Endothelial cell of umbilical vein (primary cell): ENCODE measurements around the gene XIRP2. TPM values are rescaled to one million over a fixed set of nuclear protein-coding genes. Genes with fewer than 3 reads are reported as not detected.

Source experiments
- BruUV-seq: library from RNA; stranded (reverse); fragments of 400-500 nt; replicated peaks from 2 replicates; lab custom pipeline; 2021; lab: Mats Ljungman, UMichigan
- CTCF ChIA-PET: fragments of 300-600, 350-600 bp; sonication (Branson Sonifier 250); formaldehyde crosslinking; loops from one replicate; lab custom pipeline; 2021; ENCODE audit warnings: antibody characterized with exemption, inconsistent platforms; lab: Charles Lee
- POLR2A ChIA-PET: fragments of 300-600, 350-600 bp; sonication (Branson Sonifier 250); formaldehyde crosslinking; loops from one replicate; lab custom pipeline; 2021; ENCODE audit warnings: antibody characterized with exemption, inconsistent platforms; lab: Charles Lee
- DNase-seq: peaks from one replicate; pipeline ENCODE4 v3.0.0-alpha.2; 2011; ENCODE audit warnings: low read depth, low spot score
- FAIRE-seq: peaks from 2 replicates; lab custom pipeline; 2011; peaks lifted over from hg19 to GRCh38; lab: Jason Lieb, UNC
- H2AFZ ChIP-seq: 2 replicates; pipeline ENCODE4 v1.6.0; 2012; ENCODE audit warnings: low read depth, low read length, control low read depth, inconsistent platforms
- H3K27ac ChIP-seq: 2 replicates; pipeline ENCODE4 v1.5.1; 2011; ENCODE audit warnings: low read depth, mild to moderate bottlenecking, control low read depth, low read length, moderate library complexity; ENCODE audit not compliant: insufficient read depth
- H3K27me3 ChIP-seq, 2 experiments: 2 replicates each; pipeline versions ENCODE4 v1.6.0 to v1.6.1; 2011; ENCODE audit warnings: low read length in 2 of 2, mixed read lengths in 1 of 2; ENCODE audit not compliant: control insufficient read depth in 2 of 2, insufficient read depth in 2 of 2
- H3K36me3 ChIP-seq, 2 experiments: 2 replicates in 1 of 2; 3 replicates in 1 of 2; pipeline ENCODE4 v1.5.1; 2011; ENCODE audit warnings: low read length in 2 of 2, mild to moderate bottlenecking in 1 of 2, moderate library complexity in 1 of 2; ENCODE audit not compliant: control insufficient read depth in 2 of 2, insufficient read depth in 2 of 2; ENCODE audit errors: extremely low read depth in 1 of 2
- H3K4me1 ChIP-seq: 3 replicates; pipeline ENCODE4 v1.5.1; 2011; ENCODE audit warnings: mild to moderate bottlenecking, low read length; ENCODE audit not compliant: control insufficient read depth, insufficient read depth; ENCODE audit errors: extremely low read depth
- H3K4me2 ChIP-seq: 2 replicates; pipeline ENCODE4 v1.6.1; 2011; ENCODE audit warnings: low read length, control low read depth, mixed read lengths; ENCODE audit not compliant: insufficient read depth
- H3K4me3 ChIP-seq, 3 experiments: fragments of 200-600 bp in 1 of 3; sonication (generic), shearing (Covaris generic) in 1 of 3; replicated peaks in 1 of 3; 2 replicates each; pipeline ENCODE4 v1.5.1; 2011 to 2016; ENCODE audit warnings: control low read depth in 3 of 3, low read length in 3 of 3, mild to moderate bottlenecking in 2 of 3, inconsistent platforms in 1 of 3, low read depth in 1 of 3, moderate library complexity in 1 of 3; ENCODE audit not compliant: insufficient read depth in 1 of 3
- H3K79me2 ChIP-seq: 2 replicates; pipeline ENCODE4 v1.6.0; 2012; ENCODE audit warnings: low read length, inconsistent platforms; ENCODE audit not compliant: control insufficient read depth, insufficient read depth
- H3K9ac ChIP-seq: replicated peaks from 2 replicates; pipeline ENCODE3; 2011; ENCODE audit warnings: low read length, control low read depth; ENCODE audit not compliant: insufficient read depth; ENCODE audit errors: extremely low read depth
- H3K9me1 ChIP-seq: replicated peaks from 3 replicates; pipeline ENCODE4 v1.6.0; 2011; ENCODE audit warnings: mild to moderate bottlenecking, low read length; ENCODE audit not compliant: control insufficient read depth, insufficient read depth; ENCODE audit errors: extremely low read depth
- H3K9me3 ChIP-seq: replicated peaks from 2 replicates; pipeline ENCODE4 v1.5.1; 2012; ENCODE audit warnings: low read length, inconsistent platforms; ENCODE audit not compliant: control insufficient read depth, insufficient read depth
- H4K20me1 ChIP-seq: replicated peaks from 2 replicates; pipeline ENCODE3; 2011; ENCODE audit warnings: mild to moderate bottlenecking, low read length; ENCODE audit not compliant: control insufficient read depth, insufficient read depth; ENCODE audit errors: extremely low read depth
- CTCF ChIP-seq, 2 donors: IDR thresholded peaks; 1 replicate in 1 of 2; 2 replicates in 1 of 2; pipeline ENCODE4 v1.5.1; 2011; ENCODE audit warnings: low read length in 2 of 2, mild to moderate bottlenecking in 2 of 2, moderate library complexity in 2 of 2, control low read depth in 1 of 2, inconsistent platforms in 1 of 2, low read depth in 1 of 2; ENCODE audit not compliant: insufficient read depth in 1 of 2; ENCODE audit errors: extremely low read depth in 1 of 2
- EZH2 ChIP-seq: IDR thresholded peaks from 2 replicates; pipeline ENCODE4 v1.6.1; 2012; ENCODE audit warnings: borderline replicate concordance, low read depth, mild to moderate bottlenecking, moderate library complexity, low read length, inconsistent platforms; ENCODE audit not compliant: severe bottlenecking
- FOS ChIP-seq: IDR thresholded peaks from 2 replicates; pipeline ENCODE4 v1.6.1; 2011; ENCODE audit warnings: mild to moderate bottlenecking, low read length, moderate library complexity, borderline replicate concordance; ENCODE audit not compliant: insufficient read depth
- GATA2 ChIP-seq: IDR thresholded peaks from 2 replicates; pipeline ENCODE4 v1.7.0; 2011; ENCODE audit warnings: low read depth, mild to moderate bottlenecking, moderate library complexity, mixed read lengths, low read length; ENCODE audit not compliant: insufficient read length, insufficient read depth
- JUN ChIP-seq: IDR thresholded peaks from 2 replicates; pipeline ENCODE4 v1.6.1; 2011; ENCODE audit warnings: borderline replicate concordance, low read depth; ENCODE audit not compliant: insufficient read length, insufficient read depth
- MAX ChIP-seq: IDR thresholded peaks from 2 replicates; pipeline ENCODE4 v1.6.1; 2011; ENCODE audit not compliant: insufficient read depth, insufficient read length
- MYC ChIP-seq: IDR thresholded peaks from one replicate; pipeline ENCODE4 v1.6.1; 2011; ENCODE audit warnings: mild to moderate bottlenecking, low read depth, low read length
- POLR2A ChIP-seq: IDR thresholded peaks from 2 replicates; pipeline ENCODE4 v1.6.1; 2012; ENCODE audit warnings: low read depth, mild to moderate bottlenecking, control low read depth, low read length
- POLR2AphosphoS5 ChIP-seq: IDR thresholded peaks from 2 replicates; pipeline ENCODE4 v1.6.1; 2012; ENCODE audit warnings: low read depth, mild to moderate bottlenecking, control low read depth, low read length, moderate library complexity; ENCODE audit not compliant: insufficient read depth
- dilution Hi-C: fragments of 300-500 bp; cut with MboI; formaldehyde crosslinking; loops from one replicate; pipeline ENCODE4 v1.15.0; 2019; ENCODE audit warnings: low sequenced_read_pairs; ENCODE audit not compliant: extremely low pct_ligation_motif_present
- intact Hi-C: fragments of 100-400 bp; cut with micrococcal nuclease; formaldehyde crosslinking; loops from one replicate; pipeline ENCODE4 v1.10.0; 2022
- polyA plus RNA-seq, 4 experiments: library from polyadenylated mRNA; depleted of rRNA in 3 of 4; stranded (reverse) in 3 of 4; unstranded in 1 of 4; fragments of >200 nt; gene quantifications; 2 replicates each; pipeline versions ENCODE4 v1.2.1 to v1.2.3, GENCODE V29; 2011 to 2012; ENCODE audit warnings: missing spikeins in 1 of 4
- total RNA-seq: library from RNA; stranded (reverse); gene quantifications from 2 replicates; pipeline ENCODE4 v1.2.3, GENCODE V29; 2021

The XIRP2 gene
- total and polyA plus RNA-seq, 2 donors (not counting 3 experiments of a cell fraction or from before 2014, with no cell fraction given): 0.08 to 0.66 TPM

GRCh38 chr2:166867874-166868514 lies 20.3 kb upstream of the XIRP2 start:
- H3K9me3 ChIP-seq: no peaks in the 10 kb centered on the region
- H3K79me2 ChIP-seq: no peaks in the 10 kb centered on the region
- TF ChIP-seq POLR2AphosphoS5 (no peak), JUN (no peak), GATA2 (no peak), FOS (no peak), MAX (no peak), MYC (no peak), EZH2 (no peak), POLR2A (no peak)
- no peak overlapping the region for H3K27ac ChIP-seq
- CTCF ChIA-PET: no interaction called here
- H3K9me1 ChIP-seq: no peaks in the 10 kb centered on the region
- no peaks in the 10 kb centered on the region for H3K4me1 ChIP-seq
- DNase-seq (no peak), FAIRE-seq (no peak)
- BruUV-seq: no TSS peak
- no peaks in the 10 kb centered on the region for H3K27me3 ChIP-seq
- no peak overlapping the region for H3K4me2 ChIP-seq
- H4K20me1 ChIP-seq: no peaks in the 10 kb centered on the region
- H3K4me3 ChIP-seq: no peak overlapping the region
- no peak overlapping the region for H2AFZ ChIP-seq
- H3K36me3 ChIP-seq: no peaks in the 10 kb centered on the region
- intact Hi-C loops (no loop called here), dilution Hi-C loops (no loop called here)
- POLR2A ChIA-PET: no interaction called here
- H3K9ac ChIP-seq: no peak overlapping the region

- no TSS peak for BruUV-seq
- dilution Hi-C loops (no loop called here), intact Hi-C loops (no loop called here)
- Histone ChIP-seq H3K27me3 (no peaks in the 10 kb centered on the region), H3K9me3 (no peaks in the 10 kb centered on the region), H3K4me1 (no peaks in the 10 kb centered on the region), H4K20me1 (no peaks in the 10 kb centered on the region), H3K9me1 (no peaks in the 10 kb centered on the region), H3K4me3 (no peak overlapping the region), H3K36me3 (no peaks in the 10 kb centered on the region), H3K9ac (no peak overlapping the region), H3K27ac (no peak overlapping the region), H2AFZ (no peak overlapping the region), H3K4me2 (no peak overlapping the region), H3K79me2 (no peaks in the 10 kb centered on the region)
- TF ChIP-seq EZH2: no peak
- no peak for TF ChIP-seq GATA2
- TF ChIP-seq JUN: no peak
- TF ChIP-seq FOS: no peak
- TF ChIP-seq CTCF (IDR thresholded peaks at IDR 0.05; ENCODE audit: extremely low read depth in 1 of 2, insufficient read depth in 1 of 2, low read depth in 1 of 2, low read length in 2 of 2): no peak
- TF ChIP-seq POLR2A: no peak
- no peak for TF ChIP-seq MAX
- TF ChIP-seq POLR2AphosphoS5: no peak
- no peak for TF ChIP-seq MYC
- ChIA-PET CTCF (no interaction called here), POLR2A (no interaction called here)
- DNase-seq: no peak
- no peak for FAIRE-seq
Observed at GRCh38 chr2:166870346-166870745, 17.9 kb upstream of the XIRP2 start.
